Measurements from ENCODE around the gene ACAT1.
"Not testable (repeated sequence)": the region's sequence is repeated elsewhere in the genome, so short reads cannot be mapped to it uniquely, and the experiment has no call there.

Gene ACAT1

GRCh38 chr11:108121274-108122155 lies at the start of gene ACAT1:
Gene ACAT1 (plus strand): TSS chr11:108121567. CDS start chr11:108121607, 40 bp downstream.
- peak; percentile 94 for DNase-seq

- DNase-seq: no peak
Measured at GRCh38 chr11:108084811-108085210, 36.6 kb upstream of the ACAT1 start.

DNA sequence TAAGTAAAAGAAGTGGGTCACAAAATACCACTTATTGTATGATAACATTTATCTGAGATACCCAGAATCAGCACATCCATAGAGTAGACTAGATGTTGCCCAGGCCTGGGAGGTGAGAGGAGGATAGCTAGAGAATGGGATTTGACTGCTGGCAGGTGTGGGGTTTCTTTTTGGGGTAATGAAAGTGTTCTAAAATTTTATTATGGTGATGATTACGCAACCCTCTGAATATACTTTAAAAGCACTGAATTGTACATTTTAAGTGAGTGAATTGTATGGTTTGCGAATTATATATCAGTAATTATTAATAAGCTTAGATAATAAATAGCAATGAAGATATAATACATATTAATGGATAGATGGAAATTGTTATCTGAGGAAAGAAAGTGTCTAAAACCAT lies 35.7 kb upstream of the ACAT1 start:
- no peak for DNase-seq

DNA sequence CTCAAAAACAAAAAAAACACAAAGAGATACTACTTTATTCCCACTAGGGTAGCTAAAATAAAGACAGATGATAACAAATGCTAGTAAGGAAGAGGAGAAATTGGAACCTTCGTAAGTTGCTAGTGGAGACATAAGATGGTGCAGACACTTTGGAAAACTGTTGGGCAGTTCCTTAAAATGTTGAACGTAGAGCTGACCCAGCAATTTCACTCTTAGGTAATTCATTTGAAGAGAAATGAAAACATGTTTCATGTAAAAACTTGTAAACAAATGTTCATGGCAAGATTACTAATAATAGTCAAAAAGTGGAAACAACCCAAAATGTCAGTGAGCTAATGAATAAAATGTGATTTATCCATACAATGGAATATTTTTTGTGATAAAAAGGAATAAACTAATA lies 29.2 kb upstream of the ACAT1 start:
- DNase-seq: no peak

GRCh38 chr11:108093128-108093904 lies 28.1 kb upstream of the ACAT1 start:
- DNase-seq: no peak

- no peak for DNase-seq
Measured at GRCh38 chr11:108097179-108097578, 24.2 kb upstream of the ACAT1 start.

GRCh38 chr11:108101090-108101775 lies 20.1 kb upstream of the ACAT1 start:
- DNase-seq: no peak

- no peak for DNase-seq
Measured at GRCh38 chr11:108111126-108111525, 10.2 kb upstream of the ACAT1 start.

- DNase-seq: no peak
Measured at GRCh38 chr11:108112057-108112456, 9.3 kb upstream of the ACAT1 start.

- no peak for DNase-seq
Measured at GRCh38 chr11:108115500-108116140, 5.7 kb upstream of the ACAT1 start.

- peak; percentile 47 for DNase-seq
Measured at GRCh38 chr11:108117746-108118371, 3.5 kb upstream of the ACAT1 start.

DNA sequence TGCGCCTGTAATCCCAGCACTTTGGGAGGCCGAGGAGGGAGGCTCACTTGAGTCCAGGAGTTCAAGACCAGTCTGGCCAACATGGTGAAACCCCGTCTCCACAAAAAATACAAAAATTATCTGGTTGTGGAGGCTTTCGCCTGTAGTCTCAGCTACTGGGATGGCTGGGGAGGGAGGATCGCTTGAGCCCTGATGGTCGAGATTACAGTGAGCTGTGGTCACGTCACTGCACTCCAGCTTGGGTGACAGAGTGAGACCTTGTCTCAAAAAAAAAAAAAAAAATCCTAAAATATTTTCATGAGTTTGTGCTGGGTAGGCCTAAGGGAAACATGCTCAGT lies 462 bp upstream of the ACAT1 start:
- not testable (repeated sequence) for DNase-seq

- no peak for DNase-seq
Measured at GRCh38 chr11:108122166-108122628, 830 bp downstream of the ACAT1 start.

DNA sequence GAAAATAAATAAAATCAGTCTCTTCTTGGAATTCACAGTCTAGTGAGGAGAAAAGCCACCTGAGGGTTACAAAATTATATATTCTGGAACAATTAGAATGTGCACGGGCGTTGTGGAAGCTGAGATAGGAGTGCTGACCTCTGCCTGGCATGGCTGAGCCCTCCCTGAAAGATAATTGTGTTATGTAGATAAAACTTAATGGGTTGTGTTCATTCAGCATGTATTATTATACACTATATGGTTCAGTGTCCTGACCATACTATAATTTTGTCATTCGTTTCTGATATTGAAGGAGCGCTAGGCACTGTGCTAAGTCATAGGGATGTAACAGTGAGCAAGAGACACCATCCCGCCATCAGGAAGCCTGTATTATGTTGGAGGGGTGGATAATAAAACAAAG lies 3.7 kb downstream of the ACAT1 start:
- no peak for DNase-seq

DNA sequence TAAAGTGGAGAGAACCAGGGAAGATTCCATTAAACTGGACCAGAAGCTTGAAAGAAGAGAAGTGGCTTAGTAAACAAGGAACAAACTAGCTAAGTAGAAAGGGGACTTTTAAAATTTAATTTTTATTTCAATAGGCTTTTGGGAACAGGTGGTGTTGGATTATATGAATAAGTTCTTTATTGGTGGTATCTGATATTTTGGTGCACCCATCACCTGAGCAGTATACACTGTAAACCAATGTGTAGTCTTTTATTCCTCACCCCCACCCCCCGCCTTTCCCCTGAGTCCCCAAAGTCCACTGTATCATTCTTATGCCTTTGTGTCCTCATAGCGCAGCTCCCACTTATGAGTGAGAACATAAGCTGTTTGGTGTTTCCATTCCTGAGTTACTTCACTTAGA lies 7.4 kb downstream of the ACAT1 start:
- DNase-seq: no peak

DNA sequence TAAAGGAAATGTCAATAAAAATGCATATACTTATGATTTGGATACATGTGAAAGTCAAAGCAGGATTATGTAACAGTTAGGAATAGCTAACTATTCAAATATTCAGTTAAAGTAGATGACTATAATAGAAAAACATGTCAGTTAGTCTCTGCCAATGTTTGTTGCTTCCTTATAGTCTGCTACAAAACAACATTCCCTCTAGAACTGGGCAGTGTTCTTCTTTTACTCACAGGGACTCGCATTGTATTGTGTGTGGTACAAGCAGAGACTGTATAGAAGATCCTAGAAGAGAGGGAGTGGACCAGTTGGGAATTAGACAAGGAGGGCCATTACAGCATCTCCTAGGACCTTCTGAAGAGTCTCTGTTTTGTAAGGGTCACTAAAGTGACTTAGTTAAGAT lies 10.6 kb downstream of the ACAT1 start:
- DNase-seq: no peak

- DNase-seq: not testable (repeated sequence)
Measured at GRCh38 chr11:108132993-108133538, 11.7 kb downstream of the ACAT1 start.

DNA sequence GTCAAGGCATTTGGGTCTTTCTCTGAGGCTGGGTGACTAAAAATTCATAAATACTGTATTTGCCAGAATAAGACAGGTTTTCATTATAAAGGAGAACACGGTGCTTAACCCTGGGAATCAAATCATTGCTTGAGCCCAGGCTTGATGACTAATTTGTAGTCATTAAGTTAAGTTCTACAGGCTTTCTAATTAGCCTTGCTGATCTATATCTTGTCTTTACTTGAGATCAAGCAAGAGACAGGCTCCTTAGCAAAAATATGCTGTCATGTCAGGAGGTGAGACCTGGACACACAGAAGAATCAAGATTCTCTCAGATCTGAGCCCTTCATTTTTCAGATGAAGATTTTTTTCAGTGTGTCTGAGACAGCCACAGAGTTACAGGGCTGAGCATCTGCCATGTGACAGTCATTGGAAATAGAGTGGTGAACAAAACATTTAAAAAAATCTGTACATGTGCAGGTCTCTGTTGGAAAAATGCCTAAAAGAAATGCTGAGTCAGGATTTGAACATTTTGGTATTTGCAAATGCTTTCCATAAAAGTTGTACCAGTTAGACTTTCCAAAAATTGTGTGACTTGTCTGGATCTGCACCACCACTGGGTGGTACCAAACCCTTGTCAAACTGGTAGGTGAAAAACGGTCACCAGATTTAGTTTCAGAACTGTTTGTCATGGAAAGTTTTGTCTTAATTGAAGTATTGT lies 14.6 kb downstream of the ACAT1 start:
- peak; percentile 45 for DNase-seq

GRCh38 chr11:108137212-108137611 lies 15.8 kb downstream of the ACAT1 start:
- DNase-seq: no peak

DNA sequence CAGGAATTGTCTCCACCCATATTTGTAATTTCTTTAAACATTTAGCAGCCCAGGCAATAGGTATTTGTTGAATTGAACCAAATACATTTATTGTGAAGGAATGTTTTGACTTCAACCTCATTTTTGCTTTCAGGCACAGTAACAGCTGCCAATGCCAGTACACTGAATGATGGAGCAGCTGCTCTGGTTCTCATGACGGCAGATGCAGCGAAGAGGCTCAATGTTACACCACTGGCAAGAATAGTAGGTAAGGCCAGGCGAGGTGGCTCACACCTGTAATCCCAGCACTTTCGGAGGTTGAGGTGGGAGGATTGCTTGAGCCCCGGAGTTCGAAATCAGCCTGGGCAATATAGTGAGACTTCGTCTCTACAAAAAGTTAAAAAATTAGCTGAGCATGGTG lies 20.9 kb downstream of the ACAT1 start:
- no peak for DNase-seq

DNA sequence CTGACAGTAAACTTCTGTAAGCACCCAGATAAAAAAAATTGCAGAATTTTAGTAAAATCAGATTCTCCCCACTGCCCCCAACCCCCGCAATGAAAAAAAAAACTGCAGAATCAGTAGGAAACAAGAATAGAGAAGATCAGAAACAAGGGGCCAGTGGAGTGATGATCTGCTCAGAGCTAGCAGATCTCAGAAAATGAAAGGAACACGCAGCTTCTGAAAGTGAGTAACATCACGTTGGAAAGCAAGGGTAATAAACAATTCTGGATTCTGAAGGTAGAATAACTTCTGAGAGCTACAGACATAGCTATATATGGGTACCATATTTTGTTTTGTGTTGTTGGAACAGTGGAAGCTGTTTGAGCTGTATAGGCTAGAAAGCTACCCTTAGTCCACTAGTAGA lies 23.2 kb downstream of the ACAT1 start:
- DNase-seq: no peak

- DNase-seq: no peak
Measured at GRCh38 chr11:108147150-108147549, 25.8 kb downstream of the ACAT1 start.
